NCI-H2081 treated with DMSO at 0.1 percent for 48 hours (cell line): Measurements from ENCODE around the gene ATAD3C.
"Not testable (repeated sequence)": the region's sequence is repeated elsewhere in the genome, so short reads cannot be mapped to it uniquely, and the experiment has no call there.

Experiments used
- DNase-seq: peaks from one replicate; lab custom pipeline; 2025; lab: John Stamatoyannopoulos, UW

The ATAD3C gene

GRCh38 chr1:1472053-1472876 lies 22.8 kb downstream of the ATAD3C start:
- not testable (repeated sequence) for DNase-seq

DNA sequence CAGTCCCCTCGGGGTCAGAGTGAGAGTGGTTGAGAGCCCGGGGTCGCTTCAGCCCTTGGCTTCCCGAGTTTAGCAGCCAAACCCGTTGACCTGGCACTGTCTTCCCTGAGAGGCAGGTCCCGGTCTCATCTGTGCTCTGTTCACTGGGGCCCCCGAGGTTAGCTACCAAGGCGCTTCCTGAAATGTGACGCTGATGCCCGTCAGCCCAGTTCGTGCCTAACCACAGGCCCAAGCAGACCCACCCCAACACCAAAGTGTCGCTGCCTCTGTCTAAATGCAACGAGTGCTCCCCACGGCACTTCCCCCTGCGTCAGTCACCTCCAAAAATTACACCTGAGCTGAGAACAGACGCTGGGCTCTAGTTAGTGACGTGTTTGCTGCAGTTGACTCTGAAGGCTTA lies 26.5 kb downstream of the ATAD3C start:
- not testable (repeated sequence) for DNase-seq

DNA sequence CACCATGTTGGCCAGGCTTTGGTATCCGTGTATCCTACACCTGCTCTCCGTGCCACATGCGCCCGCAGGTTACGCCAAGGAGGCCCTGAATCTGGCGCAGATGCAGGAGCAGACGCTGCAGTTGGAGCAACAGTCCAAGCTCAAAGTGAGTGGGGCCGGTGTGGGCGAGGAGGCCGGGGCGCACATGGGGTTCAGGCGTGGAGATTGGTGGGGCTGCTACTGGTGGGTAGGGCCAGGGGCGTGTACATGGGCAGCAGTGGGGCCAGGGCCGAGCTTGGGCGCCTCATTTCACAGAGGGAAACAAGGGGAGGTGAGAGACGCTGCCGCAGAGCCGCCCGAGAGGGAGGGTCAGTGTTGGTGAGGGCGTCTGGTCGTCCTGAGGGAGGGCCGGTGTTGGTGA lies 27.7 kb downstream of the ATAD3C start:
- no peak for DNase-seq

DNA sequence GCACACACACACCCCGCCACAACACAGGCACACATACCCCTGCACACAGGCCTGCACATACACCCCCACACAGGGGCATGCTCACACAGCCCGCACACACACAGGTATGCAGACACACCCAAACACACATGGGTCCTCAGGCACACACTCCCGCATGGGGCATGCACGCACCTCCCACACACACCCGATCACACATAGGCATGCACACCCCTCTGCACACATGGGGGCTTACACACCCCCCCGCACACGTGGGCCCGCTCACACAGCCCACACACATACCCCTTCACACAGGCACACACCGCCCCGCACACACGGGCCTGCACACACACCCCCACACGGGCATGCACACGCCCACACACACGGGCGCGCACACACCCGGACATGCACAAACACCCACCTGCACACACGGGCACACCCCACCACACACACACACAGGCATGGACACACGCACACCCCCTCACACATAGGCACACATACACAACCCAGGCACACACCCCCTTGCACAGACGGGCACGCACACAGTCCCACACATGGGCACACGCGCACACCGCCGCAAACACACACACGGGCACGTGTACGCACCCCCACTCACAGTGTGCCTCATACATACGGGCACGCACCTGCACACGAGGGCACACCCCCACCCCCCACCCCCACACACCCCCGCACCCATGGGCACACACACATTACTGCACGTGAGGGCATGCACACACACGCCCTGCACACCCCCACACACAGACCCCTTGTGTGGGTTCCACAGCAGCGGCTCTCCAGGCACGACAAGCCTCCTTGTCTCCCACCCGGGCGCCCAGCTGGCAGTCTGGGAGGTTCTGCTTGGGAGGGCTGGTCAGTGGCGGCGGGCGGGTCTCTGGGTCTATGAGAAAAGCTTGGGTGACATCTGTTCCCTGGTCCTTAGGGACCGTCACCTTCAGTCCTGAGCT lies 30.3 kb downstream of the ATAD3C start:
- DNase-seq = no peak

DNA sequence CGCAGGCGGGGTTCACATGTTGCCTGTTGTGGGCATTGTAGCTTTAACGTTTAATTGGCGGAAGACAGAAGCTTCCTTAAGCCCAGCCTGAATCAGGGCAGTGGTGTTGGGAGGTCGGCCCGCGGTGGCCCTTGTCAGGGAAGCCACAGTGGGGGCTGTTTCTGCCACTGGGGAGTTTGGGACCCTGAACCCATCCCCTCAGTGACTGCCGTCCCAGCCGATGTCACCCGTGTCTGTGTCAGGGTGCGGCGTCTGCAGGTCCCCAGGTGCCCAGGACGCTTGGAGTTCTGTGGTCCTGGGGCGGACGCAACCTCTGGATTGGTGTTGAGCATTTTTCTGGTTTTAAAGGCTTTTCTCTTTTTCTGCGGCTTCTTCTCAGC lies 31.0 kb downstream of the ATAD3C start:
- DNase-seq = not testable (repeated sequence)

DNA sequence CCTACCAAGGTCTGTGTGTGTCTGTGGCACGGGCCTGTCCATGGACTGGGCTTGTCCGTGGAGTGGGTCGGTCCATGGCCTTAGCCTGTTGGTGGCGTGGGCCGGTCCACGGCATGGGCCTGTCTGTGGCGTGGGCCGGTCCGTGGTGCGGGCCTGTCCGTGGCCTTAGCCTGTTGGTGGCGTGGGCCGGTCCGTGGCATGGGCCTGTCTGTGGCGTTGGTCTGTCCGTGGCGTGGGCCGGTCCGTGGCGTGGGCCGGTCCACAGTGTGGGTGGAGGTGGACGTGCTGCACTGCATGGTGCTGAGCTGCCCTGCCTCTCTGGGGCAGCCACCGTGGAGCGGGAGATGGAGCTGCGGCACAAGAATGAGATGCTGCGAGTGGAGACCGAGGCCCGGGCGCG lies 32.3 kb downstream of the ATAD3C start:
- not testable (repeated sequence) for DNase-seq

DNA sequence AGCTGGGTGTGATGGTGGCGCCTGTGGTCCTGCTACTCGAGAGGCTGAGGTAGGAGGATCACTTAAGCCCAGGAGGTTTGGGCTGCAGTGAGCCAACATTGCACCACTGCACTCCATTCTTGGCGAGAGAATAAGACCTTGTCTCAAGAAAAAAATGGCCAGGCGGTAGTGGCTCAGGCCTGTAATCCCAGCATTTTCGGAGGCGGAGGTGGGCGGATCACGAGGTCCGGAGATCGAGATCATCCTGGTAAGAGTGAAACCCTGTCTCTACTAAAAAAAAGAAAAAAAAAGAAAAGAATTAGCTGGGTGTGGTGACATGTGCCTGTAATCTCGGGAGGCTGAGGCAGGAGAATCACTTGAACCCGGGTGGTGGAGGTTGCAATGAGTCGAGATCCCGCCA lies 33.4 kb downstream of the ATAD3C start:
- DNase-seq = no peak

DNA sequence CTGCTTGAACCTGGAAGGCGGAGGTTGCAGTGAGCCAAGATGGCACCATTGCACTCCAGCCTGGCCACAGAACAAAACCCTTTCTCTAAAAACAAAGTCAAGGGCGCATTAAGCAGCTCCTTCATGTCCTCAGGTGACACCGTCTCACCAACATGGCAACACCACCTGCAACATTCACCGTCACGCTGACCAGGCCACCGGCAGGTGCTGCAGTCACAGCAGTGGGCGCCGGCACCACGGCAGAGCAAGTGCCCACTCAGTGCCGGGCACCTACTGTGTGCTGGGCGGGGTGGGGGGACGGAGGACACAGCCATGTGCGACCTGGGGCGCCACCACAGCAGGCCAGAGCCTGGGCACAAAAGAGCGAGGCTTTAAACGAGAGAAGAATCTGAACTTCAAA lies 34.2 kb downstream of the ATAD3C start:
- DNase-seq = no peak

GRCh38 chr1:1484976-1485750 lies 35.7 kb downstream of the ATAD3C start:
- DNase-seq = not testable (repeated sequence)

- not testable (repeated sequence) for DNase-seq
These were observed 36.3 kb downstream of the ATAD3C start for GRCh38 chr1:1485755-1486317.

DNA sequence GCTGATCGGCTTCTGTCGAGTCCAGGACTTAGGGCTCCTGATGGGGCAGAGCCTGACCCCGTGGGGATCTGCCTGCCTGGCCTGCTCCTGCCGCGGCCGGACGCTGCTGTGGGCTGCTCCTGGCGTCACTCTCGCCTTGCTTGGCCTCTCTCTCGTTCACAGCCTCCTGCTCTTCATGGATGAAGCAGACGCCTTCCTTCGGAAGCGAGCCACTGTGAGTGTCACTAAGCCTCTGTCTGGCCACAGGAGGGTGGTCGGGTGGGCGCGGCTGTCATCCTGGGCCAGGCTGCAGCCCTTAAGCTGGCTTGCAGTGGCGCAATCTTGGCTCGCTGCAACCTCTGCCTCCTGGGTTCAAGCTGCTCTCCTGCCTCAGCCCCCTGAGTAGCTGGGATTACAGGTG lies 38.2 kb downstream of the ATAD3C start:
- no peak for DNase-seq

GRCh38 chr1:1489231-1489630 lies 39.7 kb downstream of the ATAD3C start:
- DNase-seq = no peak

GRCh38 chr1:1489861-1490260 lies 40.4 kb downstream of the ATAD3C start:
- DNase-seq = no peak

DNA sequence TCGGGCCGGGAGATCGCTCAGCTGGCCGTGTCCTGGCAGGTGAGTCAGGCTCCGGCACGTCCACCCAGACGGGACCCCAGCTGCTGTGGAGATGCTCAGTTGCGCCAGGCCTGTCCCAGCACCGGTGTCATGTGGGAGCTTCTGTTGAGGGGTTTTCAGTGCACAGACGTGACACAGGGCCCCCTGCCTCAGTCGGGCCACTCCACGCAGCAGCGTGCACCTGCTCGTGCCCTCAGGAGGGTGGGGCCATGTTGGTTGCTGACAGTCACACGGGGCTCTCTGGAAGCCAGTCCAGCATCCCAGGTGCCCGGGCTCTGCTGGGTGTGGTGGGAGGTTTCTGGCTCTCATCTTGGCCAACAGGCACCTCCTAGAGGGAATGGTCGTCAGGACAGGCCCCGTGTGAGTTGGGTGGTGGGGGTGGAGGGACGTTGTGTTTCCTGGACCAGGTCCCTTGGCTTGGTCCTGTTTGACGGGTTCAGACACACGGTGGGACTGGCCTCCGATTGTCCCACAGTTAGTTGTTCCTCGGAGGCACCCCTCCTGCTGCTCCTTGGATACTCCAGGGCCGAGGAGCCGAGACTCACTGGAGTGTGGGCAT lies 41.2 kb downstream of the ATAD3C start:
- DNase-seq = no peak

DNA sequence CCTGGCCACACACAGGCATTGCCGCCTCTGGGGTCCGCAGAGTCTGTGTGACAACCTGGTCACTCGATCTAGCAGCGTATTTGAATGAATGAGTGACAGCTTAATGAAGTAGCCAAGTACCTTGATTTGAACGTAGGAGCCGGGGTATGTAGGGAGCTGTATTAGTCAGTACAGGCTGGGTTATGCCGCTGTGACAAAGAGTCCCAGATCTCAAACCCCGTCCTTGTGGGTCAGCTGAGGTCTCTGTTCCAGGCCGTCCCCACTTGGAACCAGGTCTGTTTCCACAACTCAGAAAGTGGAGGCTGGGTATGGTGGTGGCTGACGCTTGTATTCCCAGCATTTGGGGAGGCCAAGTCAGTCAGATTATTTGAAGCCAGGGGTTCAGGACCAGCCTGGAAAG lies 42.1 kb downstream of the ATAD3C start:
- no peak for DNase-seq

DNA sequence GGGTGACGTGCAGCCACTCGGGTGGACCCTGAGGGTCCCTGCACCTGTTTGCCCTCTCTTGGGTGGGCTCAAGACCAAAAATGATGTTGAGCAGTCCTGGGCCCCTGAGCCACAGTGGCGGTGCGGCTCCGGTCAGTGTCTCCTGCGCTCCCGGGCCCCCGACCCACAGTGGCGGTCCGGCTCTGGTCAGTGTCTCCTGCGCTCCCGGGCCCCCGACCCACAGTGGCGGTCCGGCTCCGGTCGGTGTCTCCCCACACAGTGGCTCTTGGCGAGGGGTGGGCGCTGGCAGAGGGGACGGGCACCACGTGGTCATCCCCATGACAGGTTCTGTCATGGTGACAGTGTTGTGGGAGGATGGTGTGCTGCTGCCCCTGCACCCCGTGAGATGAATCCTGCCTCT lies 44.8 kb downstream of the ATAD3C start:
- not testable (repeated sequence) for DNase-seq

- DNase-seq = not testable (repeated sequence)
These were observed 46.0 kb downstream of the ATAD3C start for GRCh38 chr1:1495461-1495975.

GRCh38 chr1:1504777-1505365 lies 55.4 kb downstream of the ATAD3C start:
- peak; percentile 2 for DNase-seq

GRCh38 chr1:1505366-1505798 lies 55.9 kb downstream of the ATAD3C start:
- DNase-seq = not testable (repeated sequence)

DNA sequence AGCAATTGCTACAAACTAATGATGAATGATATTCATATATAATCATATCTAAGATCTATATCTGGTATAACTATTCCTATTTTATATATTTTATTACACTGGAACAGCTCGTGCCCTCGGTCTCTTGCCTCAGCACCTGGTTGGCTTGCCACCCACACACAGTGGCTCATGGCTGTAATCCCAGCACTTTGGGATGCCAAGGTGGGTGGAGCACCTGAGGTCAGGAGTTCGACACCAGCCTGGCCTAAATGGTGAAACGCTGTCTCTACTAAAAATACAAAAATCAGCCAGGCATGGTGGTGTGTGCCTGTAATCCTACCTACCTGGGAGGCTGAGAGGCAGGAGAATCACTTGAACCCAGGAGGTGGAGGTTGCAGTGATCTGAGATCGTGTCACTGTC lies 56.3 kb downstream of the ATAD3C start:
- not testable (repeated sequence) for DNase-seq

DNA sequence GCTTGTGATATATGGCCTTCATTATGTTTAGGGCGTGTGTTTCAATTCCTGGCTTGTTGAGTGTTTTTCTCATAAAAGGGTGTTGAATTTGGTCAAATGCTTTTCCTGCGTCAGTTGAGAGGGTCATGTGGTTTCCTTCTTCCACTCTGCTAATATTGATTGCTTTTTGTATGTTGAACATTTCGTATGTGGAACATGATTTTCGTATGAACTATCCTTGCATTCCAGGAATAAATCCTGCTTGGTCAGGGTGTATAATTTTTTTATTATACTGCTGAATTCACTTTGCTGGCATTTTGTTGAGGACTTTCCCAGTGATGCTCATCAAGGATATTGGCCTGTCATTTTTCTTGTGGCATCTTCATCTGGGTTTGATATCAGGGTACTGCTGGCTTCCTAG lies 57.8 kb downstream of the ATAD3C start:
- no peak for DNase-seq
